Measurements from ENCODE around the gene SLTM.
"Not testable (repeated sequence)": the region's sequence is repeated elsewhere in the genome, so short reads cannot be mapped to it uniquely, and the experiment has no call there.

The SLTM gene

GRCh38 chr15:58876306-58877106, 57.0 kb downstream of the SLTM start:
- H3K9me3 ChIP-seq (ENCODE audit: control insufficient read depth in 2 of 2, low read length in 2 of 2), result no peaks in the 10 kb centered on the region
- peaks cover 23 to 25% of the 10 kb centered on the region in 2 donors for H3K36me3 ChIP-seq (ENCODE audit: control insufficient read depth in 2 of 2, insufficient read depth in 2 of 2, low read length in 2 of 2)
- H3K27me3 ChIP-seq (ENCODE audit: control insufficient read depth in 1 of 2, insufficient read depth in 2 of 2, low read length in 2 of 2), result no peaks in the 10 kb centered on the region
- no peaks in the 10 kb centered on the region for H3K4me1 ChIP-seq (ENCODE audit: control insufficient read depth, insufficient read depth, low read length)
- H3K9ac ChIP-seq (ENCODE audit: low read length in 2 of 2), result no peak overlapping the region
- H3K4me3 ChIP-seq (ENCODE audit: low read length in 2 of 2), result no peak overlapping the region
- no peak overlapping the region for H3K27ac ChIP-seq (ENCODE audit: low read length)

- Histone ChIP-seq H3K27ac (ENCODE audit: low read length) (no peak overlapping the region), H3K9me3 (ENCODE audit: control insufficient read depth in 2 of 2, low read length in 2 of 2) (no peaks in the 10 kb centered on the region), H3K27me3 (ENCODE audit: control insufficient read depth in 1 of 2, insufficient read depth in 2 of 2, low read length in 2 of 2) (no peaks in the 10 kb centered on the region), H3K4me1 (ENCODE audit: control insufficient read depth, insufficient read depth, low read length) (no peaks in the 10 kb centered on the region), H3K36me3 (ENCODE audit: control insufficient read depth in 2 of 2, insufficient read depth in 2 of 2, low read length in 2 of 2) (peaks cover 15 to 21% of the 10 kb centered on the region in 2 donors), H3K4me3 (ENCODE audit: low read length in 2 of 2) (no peak overlapping the region), H3K9ac (ENCODE audit: low read length in 2 of 2) (no peak overlapping the region)
These were observed 58.1 kb downstream of the SLTM start for GRCh38 chr15:58875343-58875742.

- Histone ChIP-seq H3K36me3 (ENCODE audit: control insufficient read depth in 2 of 2, insufficient read depth in 2 of 2, low read length in 2 of 2) (peaks cover 2 to 10% of the 10 kb centered on the region in 2 donors), H3K9me3 (ENCODE audit: control insufficient read depth in 2 of 2, low read length in 2 of 2) (no peaks in the 10 kb centered on the region), H3K27ac (ENCODE audit: low read length) (no peak overlapping the region), H3K9ac (ENCODE audit: low read length in 2 of 2) (no peak overlapping the region), H3K4me3 (ENCODE audit: low read length in 2 of 2) (no peak overlapping the region), H3K4me1 (ENCODE audit: control insufficient read depth, insufficient read depth, low read length) (no peaks in the 10 kb centered on the region), H3K27me3 (ENCODE audit: control insufficient read depth in 1 of 2, insufficient read depth in 2 of 2, low read length in 2 of 2) (no peaks in the 10 kb centered on the region)
These were observed 60.2 kb downstream of the SLTM start for GRCh38 chr15:58873267-58873666.

GRCh38 chr15:58870451-58870850, 63.0 kb downstream of the SLTM start:
- Histone ChIP-seq H3K4me1 (ENCODE audit: control insufficient read depth, insufficient read depth, low read length) (no peaks in the 10 kb centered on the region), H3K27me3 (ENCODE audit: control insufficient read depth in 1 of 2, insufficient read depth in 2 of 2, low read length in 2 of 2) (no peaks in the 10 kb centered on the region), H3K9ac (ENCODE audit: low read length in 2 of 2) (no peak overlapping the region), H3K9me3 (ENCODE audit: control insufficient read depth in 2 of 2, low read length in 2 of 2) (no peaks in the 10 kb centered on the region), H3K36me3 (ENCODE audit: control insufficient read depth in 2 of 2, insufficient read depth in 2 of 2, low read length in 2 of 2) (no peaks in the 10 kb centered on the region), H3K27ac (ENCODE audit: low read length) (no peak overlapping the region), H3K4me3 (ENCODE audit: low read length in 2 of 2) (no peak overlapping the region)

- H3K4me1 ChIP-seq (ENCODE audit: control insufficient read depth, insufficient read depth, low read length), result peaks cover 7% of the 10 kb centered on the region
- no peaks in the 10 kb centered on the region for H3K27me3 ChIP-seq (ENCODE audit: control insufficient read depth in 1 of 2, insufficient read depth in 2 of 2, low read length in 2 of 2)
- no peak overlapping the region for H3K9ac ChIP-seq (ENCODE audit: low read length in 2 of 2)
- no peak overlapping the region for H3K27ac ChIP-seq (ENCODE audit: low read length)
- H3K36me3 ChIP-seq (ENCODE audit: control insufficient read depth in 2 of 2, insufficient read depth in 2 of 2, low read length in 2 of 2), result no peaks in the 10 kb centered on the region
- no peaks in the 10 kb centered on the region for H3K9me3 ChIP-seq (ENCODE audit: control insufficient read depth in 2 of 2, low read length in 2 of 2)
- H3K4me3 ChIP-seq (ENCODE audit: low read length in 2 of 2), result no peak overlapping the region
These were observed 65.6 kb downstream of the SLTM start for GRCh38 chr15:58867926-58868325.

GRCh38 chr15:58865425-58865880, 68.0 kb downstream of the SLTM start:
- H3K27ac ChIP-seq (ENCODE audit: low read length), result no peak overlapping the region

GRCh38 chr15:58864602-58865424, 68.7 kb downstream of the SLTM start:
- peaks cover 7% of the 10 kb centered on the region for H3K4me1 ChIP-seq (ENCODE audit: control insufficient read depth, insufficient read depth, low read length)
- peak overlapping the region; percentile 46 to 64 for H3K4me3 ChIP-seq (ENCODE audit: low read length in 2 of 2)
- H3K27me3 ChIP-seq (ENCODE audit: control insufficient read depth in 1 of 2, insufficient read depth in 2 of 2, low read length in 2 of 2), result no peaks in the 10 kb centered on the region
- H3K27ac ChIP-seq (ENCODE audit: low read length), result no peak overlapping the region
- H3K36me3 ChIP-seq (ENCODE audit: control insufficient read depth in 2 of 2, insufficient read depth in 2 of 2, low read length in 2 of 2), result no peaks in the 10 kb centered on the region
- no peaks in the 10 kb centered on the region for H3K9me3 ChIP-seq (ENCODE audit: control insufficient read depth in 2 of 2, low read length in 2 of 2)
- H3K9ac ChIP-seq (ENCODE audit: low read length in 2 of 2), result peak overlapping the region in 1 of 2 donors; percentile 38

More at GRCh38 chr15:58865425-58865880, 68.0 kb downstream of the SLTM start:
- H3K9me3 ChIP-seq (ENCODE audit: control insufficient read depth in 2 of 2, low read length in 2 of 2), result no peaks in the 10 kb centered on the region
- H3K4me1 ChIP-seq (ENCODE audit: control insufficient read depth, insufficient read depth, low read length), result peaks cover 7% of the 10 kb centered on the region
- no peaks in the 10 kb centered on the region for H3K36me3 ChIP-seq (ENCODE audit: control insufficient read depth in 2 of 2, insufficient read depth in 2 of 2, low read length in 2 of 2)
- peak overlapping the region; percentile 46 to 64 for H3K4me3 ChIP-seq (ENCODE audit: low read length in 2 of 2)
- peak overlapping the region; percentile 38 to 47 for H3K9ac ChIP-seq (ENCODE audit: low read length in 2 of 2)
- no peaks in the 10 kb centered on the region for H3K27me3 ChIP-seq (ENCODE audit: control insufficient read depth in 1 of 2, insufficient read depth in 2 of 2, low read length in 2 of 2)

GRCh38 chr15:58862326-58862725, 71.2 kb downstream of the SLTM start:
- no peaks in the 10 kb centered on the region for H3K27me3 ChIP-seq (ENCODE audit: control insufficient read depth in 1 of 2, insufficient read depth in 2 of 2, low read length in 2 of 2)
- no peak overlapping the region for H3K4me3 ChIP-seq (ENCODE audit: low read length in 2 of 2)
- no peak overlapping the region for H3K27ac ChIP-seq (ENCODE audit: low read length)
- H3K9me3 ChIP-seq (ENCODE audit: control insufficient read depth in 2 of 2, low read length in 2 of 2), result no peaks in the 10 kb centered on the region
- no peaks in the 10 kb centered on the region for H3K36me3 ChIP-seq (ENCODE audit: control insufficient read depth in 2 of 2, insufficient read depth in 2 of 2, low read length in 2 of 2)
- no peak overlapping the region for H3K9ac ChIP-seq (ENCODE audit: low read length in 2 of 2)
- peaks cover 7% of the 10 kb centered on the region for H3K4me1 ChIP-seq (ENCODE audit: control insufficient read depth, insufficient read depth, low read length)

- not testable (repeated sequence) for H3K9ac ChIP-seq (ENCODE audit: low read length in 2 of 2); H3K9me3 ChIP-seq (ENCODE audit: control insufficient read depth in 2 of 2, low read length in 2 of 2); H3K27me3 ChIP-seq (ENCODE audit: control insufficient read depth in 1 of 2, insufficient read depth in 2 of 2, low read length in 2 of 2); H3K36me3 ChIP-seq (ENCODE audit: control insufficient read depth in 2 of 2, insufficient read depth in 2 of 2, low read length in 2 of 2); H3K4me1 ChIP-seq (ENCODE audit: control insufficient read depth, insufficient read depth, low read length); H3K4me3 ChIP-seq (ENCODE audit: low read length in 2 of 2); H3K27ac ChIP-seq (ENCODE audit: low read length)
These were observed 76.9 kb downstream of the SLTM start for GRCh38 chr15:58856621-58857020.

- no peak overlapping the region for H3K9ac ChIP-seq (ENCODE audit: low read length in 2 of 2)
- no peaks in the 10 kb centered on the region for H3K9me3 ChIP-seq (ENCODE audit: control insufficient read depth in 2 of 2, low read length in 2 of 2)
- H3K27me3 ChIP-seq (ENCODE audit: control insufficient read depth in 1 of 2, insufficient read depth in 2 of 2, low read length in 2 of 2), result no peaks in the 10 kb centered on the region
- H3K27ac ChIP-seq (ENCODE audit: low read length), result no peak overlapping the region
- peaks cover 0 to 10% of the 10 kb centered on the region in 2 donors for H3K36me3 ChIP-seq (ENCODE audit: control insufficient read depth in 2 of 2, insufficient read depth in 2 of 2, low read length in 2 of 2)
- no peak overlapping the region for H3K4me3 ChIP-seq (ENCODE audit: low read length in 2 of 2)
- no peaks in the 10 kb centered on the region for H3K4me1 ChIP-seq (ENCODE audit: control insufficient read depth, insufficient read depth, low read length)
These were observed 77.4 kb downstream of the SLTM start for GRCh38 chr15:58856086-58856485.

Measured in stomach smooth muscle (tissue), 2 donors.